Esophagus muscularis mucosa (tissue), 4 donors: Measurements from ENCODE around the gene PEPD. TPM values are rescaled to one million over a fixed set of nuclear protein-coding genes. Genes with fewer than 3 reads are reported as not detected.

Experiments
- DNase-seq: peaks from one replicate; pipeline ENCODE4 v3.0.0-alpha.2; 2017; ENCODE audit errors: extremely low spot score
- H3K27ac ChIP-seq, 4 donors: fragments of 200-600 bp; sonication (generic); replicated peaks in 1 of 4; 1 replicate in 3 of 4; 2 replicates in 1 of 4; pipeline ENCODE4 v1.5.1; 2016 to 2019; ENCODE audit warnings: mild to moderate bottlenecking in 1 of 4
- H3K27me3 ChIP-seq, 4 donors: fragments of 200-600 bp; sonication (generic); one replicate each; pipeline versions ENCODE4 v1.5.1 to v1.6.0; 2016 to 2019
- H3K36me3 ChIP-seq, 4 donors: fragments of 200-600 bp; sonication (generic); one replicate each; pipeline ENCODE4 v1.5.1; 2016 to 2019
- H3K4me1 ChIP-seq, 4 donors: fragments of 200-600 bp; sonication (generic); one replicate each; pipeline ENCODE4 v1.5.1; 2016 to 2019
- H3K4me3 ChIP-seq, 4 donors: fragments of 200-600 bp; sonication (generic); 1 replicate in 2 of 4; 2 replicates in 2 of 4; pipeline ENCODE4 v1.5.1; 2016 to 2019; ENCODE audit warnings: mild to moderate bottlenecking in 4 of 4, moderate library complexity in 1 of 4
- H3K9me3 ChIP-seq, 4 donors: fragments of 200-600 bp; sonication (generic); 1 replicate in 3 of 4; 2 replicates in 1 of 4; pipeline ENCODE4 v1.5.1; 2016 to 2019
- EP300 ChIP-seq: sonication (generic); formaldehyde crosslinking; IDR thresholded peaks from one replicate; pipeline ENCODE4 v1.6.1; 2017; ENCODE audit warnings: antibody characterized with exemption
- POLR2A ChIP-seq: fragments of 450-650 bp; IDR thresholded peaks from one replicate; pipeline ENCODE4 v1.6.1; 2017; ENCODE audit warnings: antibody characterized with exemption, moderate library complexity, mild to moderate bottlenecking, low read depth
- POLR2AphosphoS5 ChIP-seq, 2 donors: sonication (generic); formaldehyde crosslinking; IDR thresholded peaks; one replicate each; pipeline ENCODE4 v1.6.1; 2017; ENCODE audit warnings: antibody characterized with exemption in 2 of 2
- WGBS: methylation state at CpG from one replicate; pipeline ENCODE4 v1.1.5; 2018; 5-methylcytosine and 5-hydroxymethylcytosine counted together
- intact Hi-C: fragments of 100-400 bp; cut with DNase I; formaldehyde crosslinking; loops from one replicate; pipeline ENCODE4 v1.15.1; 2023
- total RNA-seq, 4 donors: library from RNA; depleted of rRNA; stranded (reverse); fragments of >200 nt; gene quantifications; one replicate each; pipeline versions ENCODE4 v1.1.0 to v1.2.1, GENCODE V29; 2016
- TF ChIP-seq, protein P1 (sequence below), 3 experiments: fragments of 200-600 bp in 2 of 3; fragments of 450-650 bp in 1 of 3; sonication (generic) in 2 of 3; IDR thresholded peaks; one replicate each; pipeline ENCODE4 v1.5.1; 2017 to 2019; ENCODE audit warnings: antibody characterized with exemption in 3 of 3, mild to moderate bottlenecking in 2 of 3, moderate library complexity in 1 of 3

PEPD gene
- total RNA-seq, 4 donors from 2014 or later, result 59.8 to 90.9 (median 73.0) TPM

GRCh38 chr19:33384983-33385382 lies 136.6 kb downstream of the PEPD start:
- H3K9me3 ChIP-seq, result no peaks in the 10 kb centered on the region
- peaks cover 12 to 49% (median 30%) of the 10 kb centered on the region in 4 donors for H3K36me3 ChIP-seq
- intact Hi-C loops, result no loop called here
- no peak overlapping the region for H3K4me3 ChIP-seq
- H3K27ac ChIP-seq, result no peak overlapping the region
- H3K27me3 ChIP-seq, result no peaks in the 10 kb centered on the region
- DNase-seq, result no peak
- H3K4me1 ChIP-seq, result peaks cover 23 to 39% (median 32%) of the 10 kb centered on the region in 4 donors
- TF ChIP-seq POLR2A (no peak), POLR2AphosphoS5 (IDR thresholded peaks at IDR 0.05) (no peak), EP300 (no peak)
- TF ChIP-seq, protein P1, sequence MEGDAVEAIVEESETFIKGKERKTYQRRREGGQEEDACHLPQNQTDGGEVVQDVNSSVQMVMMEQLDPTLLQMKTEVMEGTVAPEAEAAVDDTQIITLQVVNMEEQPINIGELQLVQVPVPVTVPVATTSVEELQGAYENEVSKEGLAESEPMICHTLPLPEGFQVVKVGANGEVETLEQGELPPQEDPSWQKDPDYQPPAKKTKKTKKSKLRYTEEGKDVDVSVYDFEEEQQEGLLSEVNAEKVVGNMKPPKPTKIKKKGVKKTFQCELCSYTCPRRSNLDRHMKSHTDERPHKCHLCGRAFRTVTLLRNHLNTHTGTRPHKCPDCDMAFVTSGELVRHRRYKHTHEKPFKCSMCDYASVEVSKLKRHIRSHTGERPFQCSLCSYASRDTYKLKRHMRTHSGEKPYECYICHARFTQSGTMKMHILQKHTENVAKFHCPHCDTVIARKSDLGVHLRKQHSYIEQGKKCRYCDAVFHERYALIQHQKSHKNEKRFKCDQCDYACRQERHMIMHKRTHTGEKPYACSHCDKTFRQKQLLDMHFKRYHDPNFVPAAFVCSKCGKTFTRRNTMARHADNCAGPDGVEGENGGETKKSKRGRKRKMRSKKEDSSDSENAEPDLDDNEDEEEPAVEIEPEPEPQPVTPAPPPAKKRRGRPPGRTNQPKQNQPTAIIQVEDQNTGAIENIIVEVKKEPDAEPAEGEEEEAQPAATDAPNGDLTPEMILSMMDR (IDR thresholded peaks at IDR 0.05), result no peak
- WGBS, result 97% methylated on average over 8 of the region's 8 CpGs

GRCh38 chr19:33383720-33384292 lies 137.8 kb downstream of the PEPD start:
- Histone ChIP-seq H3K36me3 (peaks cover 12 to 55% (median 39%) of the 10 kb centered on the region in 4 donors), H3K4me3 (no peak overlapping the region), H3K9me3 (no peaks in the 10 kb centered on the region), H3K27ac (no peak overlapping the region), H3K27me3 (no peaks in the 10 kb centered on the region), H3K4me1 (peaks cover 14 to 33% (median 21%) of the 10 kb centered on the region in 4 donors)
- DNase-seq, result no peak
- 96% methylated on average over 13 of the region's 13 CpGs for WGBS
- intact Hi-C loops, result no loop called here
- TF ChIP-seq POLR2A, result no peak
- TF ChIP-seq, protein P1 (IDR thresholded peaks at IDR 0.05), result no peak
- TF ChIP-seq EP300, result no peak
- TF ChIP-seq POLR2AphosphoS5 (IDR thresholded peaks at IDR 0.05), result no peak

GRCh38 chr19:33382982-33383381 lies 138.6 kb downstream of the PEPD start:
- TF ChIP-seq, protein P1 (IDR thresholded peaks at IDR 0.05), result no peak
- TF ChIP-seq EP300, result no peak
- no peak for TF ChIP-seq POLR2AphosphoS5 (IDR thresholded peaks at IDR 0.05)
- no peak for TF ChIP-seq POLR2A
- no peak for DNase-seq
- Histone ChIP-seq H3K27me3 (no peaks in the 10 kb centered on the region), H3K27ac (no peak overlapping the region), H3K4me3 (no peak overlapping the region), H3K4me1 (peaks cover 10 to 33% (median 20%) of the 10 kb centered on the region in 4 donors), H3K9me3 (no peaks in the 10 kb centered on the region), H3K36me3 (peaks cover 12 to 49% (median 36%) of the 10 kb centered on the region in 4 donors)
- intact Hi-C loops, result no loop called here
- WGBS, result 79% methylated on average over 4 of the region's 4 CpGs

DNA sequence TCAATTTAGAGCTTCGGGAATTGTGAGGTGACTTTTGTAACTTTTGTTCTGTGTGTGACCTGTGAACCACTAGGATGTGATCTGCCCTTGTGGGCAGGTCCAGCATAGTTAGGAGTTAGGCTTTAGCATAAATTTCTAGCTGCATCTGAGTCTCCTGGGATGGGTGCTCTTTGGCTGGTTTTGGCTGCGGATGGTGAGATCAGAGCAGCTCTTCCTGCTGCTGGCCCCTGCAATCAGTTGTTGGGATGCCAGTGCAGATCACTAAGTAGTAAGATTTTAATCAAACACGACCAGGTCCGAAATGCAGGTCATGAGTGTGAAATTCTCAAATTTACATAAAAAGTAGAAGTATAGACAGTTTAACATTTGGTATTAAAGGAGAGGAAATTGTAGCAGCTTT lies 139.6 kb downstream of the PEPD start:
- DNase-seq, result no peak

GRCh38 chr19:33381101-33381500 lies 140.5 kb downstream of the PEPD start:
- H3K27me3 ChIP-seq, result no peaks in the 10 kb centered on the region
- WGBS, result 88% methylated on average over 4 of the region's 4 CpGs
- no peak overlapping the region for H3K4me3 ChIP-seq
- peaks cover 3 to 31% (median 20%) of the 10 kb centered on the region in 4 donors for H3K36me3 ChIP-seq
- no peaks in the 10 kb centered on the region for H3K9me3 ChIP-seq
- DNase-seq, result no peak
- intact Hi-C loops, result no loop called here
- TF ChIP-seq, protein P1 (IDR thresholded peaks at IDR 0.05), result no peak
- TF ChIP-seq EP300 (no peak), POLR2A (no peak), POLR2AphosphoS5 (IDR thresholded peaks at IDR 0.05) (no peak)
- peaks cover 16 to 45% (median 35%) of the 10 kb centered on the region in 4 donors for H3K4me1 ChIP-seq
- H3K27ac ChIP-seq, result no peak overlapping the region

More for the DNA sequence above, 139.6 kb downstream of the PEPD start:
- Histone ChIP-seq H3K36me3 (peaks cover 12 to 39% (median 27%) of the 10 kb centered on the region in 4 donors), H3K4me3 (no peak overlapping the region), H3K27ac (no peak overlapping the region), H3K4me1 (peaks cover 16 to 36% (median 26%) of the 10 kb centered on the region in 4 donors), H3K27me3 (no peaks in the 10 kb centered on the region), H3K9me3 (no peaks in the 10 kb centered on the region)
- 88% methylated on average over 4 of the region's 4 CpGs for WGBS
- intact Hi-C loops, result no loop called here
- TF ChIP-seq EP300, result no peak
- TF ChIP-seq POLR2AphosphoS5 (IDR thresholded peaks at IDR 0.05), result no peak
